Measurements from ENCODE around the gene SMLR1.

DNA sequence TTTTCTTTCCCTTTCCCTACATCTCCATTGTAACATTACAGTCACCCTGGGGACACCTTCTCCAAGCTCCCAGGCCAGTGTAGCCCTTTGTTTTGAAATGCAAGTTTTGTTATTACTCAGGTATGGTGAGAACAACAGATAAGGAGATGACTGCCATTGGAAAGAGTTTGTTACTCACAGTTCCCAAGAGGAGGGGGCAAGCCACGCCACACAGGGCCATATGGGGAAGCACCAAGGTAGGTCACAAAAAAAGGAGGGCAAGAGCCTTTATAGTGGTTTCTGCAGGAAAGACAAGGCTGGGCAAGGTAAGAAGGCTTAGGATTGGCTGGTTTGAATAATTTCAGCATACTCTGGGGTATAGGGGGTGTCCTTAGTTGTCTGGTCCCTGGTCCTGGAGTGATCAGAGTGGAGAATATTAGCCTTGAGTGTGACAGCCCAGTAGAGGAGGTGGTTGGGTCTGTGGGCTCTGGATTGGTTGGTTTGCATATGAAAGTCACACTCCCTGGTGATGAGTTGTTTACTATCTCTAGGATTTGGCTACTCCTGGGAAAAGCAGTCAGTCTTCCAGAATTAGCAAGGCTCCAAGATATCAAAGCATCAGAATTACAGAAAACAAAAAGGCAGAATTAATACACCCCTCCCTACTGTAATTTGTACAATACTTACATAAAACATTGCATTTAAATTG, 33.1 kb upstream of the SMLR1 start:
- TF ChIP-seq, protein P1, sequence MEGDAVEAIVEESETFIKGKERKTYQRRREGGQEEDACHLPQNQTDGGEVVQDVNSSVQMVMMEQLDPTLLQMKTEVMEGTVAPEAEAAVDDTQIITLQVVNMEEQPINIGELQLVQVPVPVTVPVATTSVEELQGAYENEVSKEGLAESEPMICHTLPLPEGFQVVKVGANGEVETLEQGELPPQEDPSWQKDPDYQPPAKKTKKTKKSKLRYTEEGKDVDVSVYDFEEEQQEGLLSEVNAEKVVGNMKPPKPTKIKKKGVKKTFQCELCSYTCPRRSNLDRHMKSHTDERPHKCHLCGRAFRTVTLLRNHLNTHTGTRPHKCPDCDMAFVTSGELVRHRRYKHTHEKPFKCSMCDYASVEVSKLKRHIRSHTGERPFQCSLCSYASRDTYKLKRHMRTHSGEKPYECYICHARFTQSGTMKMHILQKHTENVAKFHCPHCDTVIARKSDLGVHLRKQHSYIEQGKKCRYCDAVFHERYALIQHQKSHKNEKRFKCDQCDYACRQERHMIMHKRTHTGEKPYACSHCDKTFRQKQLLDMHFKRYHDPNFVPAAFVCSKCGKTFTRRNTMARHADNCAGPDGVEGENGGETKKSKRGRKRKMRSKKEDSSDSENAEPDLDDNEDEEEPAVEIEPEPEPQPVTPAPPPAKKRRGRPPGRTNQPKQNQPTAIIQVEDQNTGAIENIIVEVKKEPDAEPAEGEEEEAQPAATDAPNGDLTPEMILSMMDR (IDR thresholded peaks at IDR 0.05) = no peak
- TF ChIP-seq POLR2A (IDR thresholded peaks at IDR 0.05) = no peak

Data from adrenal gland (tissue), 5 donors.